Measurements from ENCODE around the gene GPC5. TPM values are rescaled to one million over a fixed set of nuclear protein-coding genes. Genes with fewer than 3 reads are reported as not detected.

GPC5 gene
- total RNA-seq, 4 donors from 2014 or later = 0.47 TPM; not detected in 3

DNA sequence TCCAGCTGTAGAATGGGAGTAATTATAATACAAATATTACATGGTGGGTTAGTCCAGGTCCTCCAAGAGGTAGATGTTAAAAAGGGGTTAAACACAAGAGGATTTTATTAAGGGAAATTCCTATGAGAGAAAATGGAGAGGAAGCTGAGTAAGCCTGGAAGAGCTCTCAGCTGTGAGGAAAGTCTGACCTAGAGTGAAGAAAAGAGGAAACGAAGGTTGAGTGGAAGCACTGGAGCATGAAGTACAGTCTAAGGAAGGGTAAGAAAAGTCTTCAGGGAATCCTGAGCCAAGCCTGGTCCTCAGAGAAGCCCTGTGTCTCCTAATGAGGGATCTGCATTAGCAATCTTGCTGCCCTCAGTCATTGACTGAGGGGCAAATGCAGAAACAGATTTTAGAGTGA is 506.2 kb downstream of the GPC5 start:
- no peaks in the 10 kb centered on the region for H3K36me3 ChIP-seq
- H3K27me3 ChIP-seq = no peaks in the 10 kb centered on the region
- TF ChIP-seq EP300 (IDR thresholded peaks at IDR 0.05) (no peak), POLR2AphosphoS5 (IDR thresholded peaks at IDR 0.05) (no peak), POLR2A (IDR thresholded peaks at IDR 0.05) (no peak)
- TF ChIP-seq, protein P1, sequence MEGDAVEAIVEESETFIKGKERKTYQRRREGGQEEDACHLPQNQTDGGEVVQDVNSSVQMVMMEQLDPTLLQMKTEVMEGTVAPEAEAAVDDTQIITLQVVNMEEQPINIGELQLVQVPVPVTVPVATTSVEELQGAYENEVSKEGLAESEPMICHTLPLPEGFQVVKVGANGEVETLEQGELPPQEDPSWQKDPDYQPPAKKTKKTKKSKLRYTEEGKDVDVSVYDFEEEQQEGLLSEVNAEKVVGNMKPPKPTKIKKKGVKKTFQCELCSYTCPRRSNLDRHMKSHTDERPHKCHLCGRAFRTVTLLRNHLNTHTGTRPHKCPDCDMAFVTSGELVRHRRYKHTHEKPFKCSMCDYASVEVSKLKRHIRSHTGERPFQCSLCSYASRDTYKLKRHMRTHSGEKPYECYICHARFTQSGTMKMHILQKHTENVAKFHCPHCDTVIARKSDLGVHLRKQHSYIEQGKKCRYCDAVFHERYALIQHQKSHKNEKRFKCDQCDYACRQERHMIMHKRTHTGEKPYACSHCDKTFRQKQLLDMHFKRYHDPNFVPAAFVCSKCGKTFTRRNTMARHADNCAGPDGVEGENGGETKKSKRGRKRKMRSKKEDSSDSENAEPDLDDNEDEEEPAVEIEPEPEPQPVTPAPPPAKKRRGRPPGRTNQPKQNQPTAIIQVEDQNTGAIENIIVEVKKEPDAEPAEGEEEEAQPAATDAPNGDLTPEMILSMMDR (IDR thresholded peaks at IDR 0.05) = no peak
- no peaks in the 10 kb centered on the region for H3K4me1 ChIP-seq
- no peak for ATAC-seq
- 33 to 75% methylated on average over 1 of the region's 1 CpG for WGBS, 2 donors (ENCODE audit: low coverage in 1 of 2)
- H3K27ac ChIP-seq = no peak overlapping the region
- H3K9me3 ChIP-seq = no peaks in the 10 kb centered on the region
- H3K4me3 ChIP-seq = no peak overlapping the region

GRCh38 chr13:91907398-91907797 is 509.0 kb downstream of the GPC5 start:
- 76 to 92% methylated on average over 1 of the region's 1 CpG for WGBS, 2 donors (ENCODE audit: low coverage in 1 of 2)
- Histone ChIP-seq H3K4me1 (no peaks in the 10 kb centered on the region), H3K36me3 (no peaks in the 10 kb centered on the region), H3K4me3 (no peak overlapping the region), H3K27me3 (no peaks in the 10 kb centered on the region), H3K27ac (no peak overlapping the region), H3K9me3 (no peaks in the 10 kb centered on the region)
- TF ChIP-seq, protein P1 (IDR thresholded peaks at IDR 0.05) = no peak
- TF ChIP-seq POLR2A (IDR thresholded peaks at IDR 0.05) (no peak), POLR2AphosphoS5 (IDR thresholded peaks at IDR 0.05) (no peak), EP300 (IDR thresholded peaks at IDR 0.05) (no peak)
- no peak for ATAC-seq

- H3K27ac ChIP-seq = no peak overlapping the region
- TF ChIP-seq EP300 (IDR thresholded peaks at IDR 0.05) (no peak), POLR2A (IDR thresholded peaks at IDR 0.05) (no peak), POLR2AphosphoS5 (IDR thresholded peaks at IDR 0.05) (no peak)
- 55 to 63% methylated on average over 1 to 2 of the region's 2 CpGs for WGBS, 2 donors (ENCODE audit: low coverage in 1 of 2)
- H3K27me3 ChIP-seq = no peaks in the 10 kb centered on the region
- no peak overlapping the region for H3K4me3 ChIP-seq
- no peaks in the 10 kb centered on the region for H3K9me3 ChIP-seq
- ATAC-seq = no peak
- no peaks in the 10 kb centered on the region for H3K36me3 ChIP-seq
- H3K4me1 ChIP-seq = no peaks in the 10 kb centered on the region
Observed at GRCh38 chr13:91909617-91910016, 511.2 kb downstream of the GPC5 start.

DNA sequence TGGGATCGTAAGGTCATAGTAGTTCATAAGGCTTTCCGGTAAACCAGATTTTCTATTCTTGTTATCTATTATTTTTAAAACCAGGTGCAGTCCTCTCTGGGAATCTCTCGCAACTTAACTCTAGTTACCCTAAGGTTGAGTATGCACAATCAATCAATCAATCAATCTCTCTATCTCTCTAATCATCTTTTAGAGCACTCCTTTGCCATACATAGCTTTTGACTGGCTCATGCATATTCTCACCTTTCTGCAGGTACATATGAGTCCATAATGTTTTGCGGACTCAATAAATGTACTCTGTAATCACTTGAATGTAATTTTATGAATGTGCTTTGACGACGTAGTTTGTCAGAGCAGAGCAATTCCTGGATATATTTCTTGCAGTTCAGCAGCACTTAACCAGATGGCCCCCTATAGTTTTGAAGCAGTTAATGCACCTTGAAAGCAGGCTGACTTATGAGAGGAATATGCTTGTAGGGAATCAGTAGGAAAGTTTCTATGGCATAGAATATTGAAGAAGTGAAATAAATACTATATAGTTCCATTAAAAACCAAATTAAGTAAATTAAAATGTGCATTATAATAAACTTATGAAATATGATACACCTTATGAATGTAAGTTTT is 524.7 kb downstream of the GPC5 start:
- Histone ChIP-seq H3K27ac (no peak overlapping the region), H3K4me3 (no peak overlapping the region), H3K27me3 (no peaks in the 10 kb centered on the region), H3K36me3 (no peaks in the 10 kb centered on the region), H3K9me3 (no peaks in the 10 kb centered on the region), H3K4me1 (no peaks in the 10 kb centered on the region)
- 78 to 81% methylated on average over 6 of the region's 6 CpGs for WGBS, 2 donors (ENCODE audit: low coverage in 1 of 2)
- ATAC-seq = no peak
- TF ChIP-seq EP300 (IDR thresholded peaks at IDR 0.05) (no peak), POLR2AphosphoS5 (IDR thresholded peaks at IDR 0.05) (no peak), POLR2A (IDR thresholded peaks at IDR 0.05) (no peak)
- TF ChIP-seq, protein P1 (IDR thresholded peaks at IDR 0.05) = no peak

DNA sequence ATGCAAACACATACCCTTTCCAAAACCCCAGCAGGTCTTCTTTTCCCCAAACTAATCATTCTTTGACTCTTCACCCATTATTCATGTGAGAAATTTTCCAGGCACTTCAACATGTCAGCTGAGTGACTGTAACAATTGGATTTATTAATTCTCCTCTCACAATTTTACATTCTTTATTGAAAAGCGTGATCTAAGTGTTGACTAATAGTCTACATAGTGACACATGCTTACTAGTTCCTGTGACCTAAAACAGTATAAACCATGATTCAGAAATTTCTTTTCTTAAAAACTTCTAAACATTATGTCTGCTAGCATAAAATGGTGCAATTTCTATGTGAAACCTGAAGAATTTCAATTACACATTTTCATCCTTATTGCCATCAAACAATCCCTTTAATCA is 532.3 kb downstream of the GPC5 start:
- no peak for ATAC-seq
- whole genome bisulfite sequencing, 2 donors (ENCODE audit: low coverage in 1 of 2) = 71 to 78% methylated on average over 1 of the region's 1 CpG
- Histone ChIP-seq H3K36me3 (no peaks in the 10 kb centered on the region), H3K9me3 (no peaks in the 10 kb centered on the region), H3K4me1 (no peaks in the 10 kb centered on the region), H3K27ac (no peak overlapping the region), H3K27me3 (no peaks in the 10 kb centered on the region), H3K4me3 (no peak overlapping the region)
- no peak for TF ChIP-seq EP300 (IDR thresholded peaks at IDR 0.05)
- TF ChIP-seq, protein P1 (IDR thresholded peaks at IDR 0.05) = no peak
- TF ChIP-seq POLR2A (IDR thresholded peaks at IDR 0.05) = no peak
- TF ChIP-seq POLR2AphosphoS5 (IDR thresholded peaks at IDR 0.05) = no peak
